Measurements from ENCODE around the gene NRXN2.

- TF ChIP-seq POLR2A (IDR thresholded peaks at IDR 0.05) = no peak
- TF ChIP-seq, protein P1, sequence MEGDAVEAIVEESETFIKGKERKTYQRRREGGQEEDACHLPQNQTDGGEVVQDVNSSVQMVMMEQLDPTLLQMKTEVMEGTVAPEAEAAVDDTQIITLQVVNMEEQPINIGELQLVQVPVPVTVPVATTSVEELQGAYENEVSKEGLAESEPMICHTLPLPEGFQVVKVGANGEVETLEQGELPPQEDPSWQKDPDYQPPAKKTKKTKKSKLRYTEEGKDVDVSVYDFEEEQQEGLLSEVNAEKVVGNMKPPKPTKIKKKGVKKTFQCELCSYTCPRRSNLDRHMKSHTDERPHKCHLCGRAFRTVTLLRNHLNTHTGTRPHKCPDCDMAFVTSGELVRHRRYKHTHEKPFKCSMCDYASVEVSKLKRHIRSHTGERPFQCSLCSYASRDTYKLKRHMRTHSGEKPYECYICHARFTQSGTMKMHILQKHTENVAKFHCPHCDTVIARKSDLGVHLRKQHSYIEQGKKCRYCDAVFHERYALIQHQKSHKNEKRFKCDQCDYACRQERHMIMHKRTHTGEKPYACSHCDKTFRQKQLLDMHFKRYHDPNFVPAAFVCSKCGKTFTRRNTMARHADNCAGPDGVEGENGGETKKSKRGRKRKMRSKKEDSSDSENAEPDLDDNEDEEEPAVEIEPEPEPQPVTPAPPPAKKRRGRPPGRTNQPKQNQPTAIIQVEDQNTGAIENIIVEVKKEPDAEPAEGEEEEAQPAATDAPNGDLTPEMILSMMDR (IDR thresholded peaks at IDR 0.05) = no peak
Measured at GRCh38 chr11:64560941-64561340, 162.1 kb downstream of the NRXN2 start.

Measured in heart left ventricle (tissue), 13 donors.